ENCODE data around the gene ANAPC13. TPM values are rescaled to one million over a fixed set of nuclear protein-coding genes. Genes with fewer than 3 reads are reported as not detected.

ANAPC13 gene
- total RNA-seq, 2 experiments from 2014 or later = 12.9 to 16.8 TPM

- H3K27ac ChIP-seq (ENCODE audit: low read depth in 1 of 2, low read length in 2 of 2) = no peak overlapping the region
- Mint-ChIP-seq H3K27ac (no peak overlapping the region), H3K4me3 (no peak overlapping the region), H3K36me3 (ENCODE audit: low read depth) (no peaks in the 10 kb centered on the region), H3K9me3 (no peaks in the 10 kb centered on the region), H3K4me1 (ENCODE audit: low read depth) (no peaks in the 10 kb centered on the region), H3K27me3 (peaks cover 29% of the 10 kb centered on the region)
- no peaks in the 10 kb centered on the region for H3K36me3 ChIP-seq (ENCODE audit: insufficient read depth, low read length)
- ATAC-seq (ENCODE audit: poor library complexity) (no peak), DNase-seq (no peak)
- H3K4me3 ChIP-seq (ENCODE audit: low read length) = no peak overlapping the region
- H3K4me1 ChIP-seq (ENCODE audit: insufficient read depth, low read length) = no peaks in the 10 kb centered on the region
- POLR2A ChIA-PET = no interaction called here
- CTCF ChIA-PET = no interaction called here
- intact Hi-C loops (cut with DNase I, micrococcal nuclease) = no loop called here
- H3K9me3 ChIP-seq (ENCODE audit: control insufficient read depth in 1 of 2, insufficient read depth in 1 of 2, low read length in 2 of 2) = peaks cover 5 to 13% of the 10 kb centered on the region in 2 experiments
- peaks cover 0 to 11% of the 10 kb centered on the region in 2 experiments for H3K27me3 ChIP-seq (ENCODE audit: control insufficient read depth in 1 of 2, insufficient read depth in 2 of 2, low read length in 2 of 2)
- no peak for TF ChIP-seq CTCF (IDR thresholded peaks at IDR 0.05)
Observed at GRCh38 chr3:134447351-134447750, 38.4 kb downstream of the ANAPC13 start.

GRCh38 chr3:134446800-134447199, 39.0 kb downstream of the ANAPC13 start:
- Histone ChIP-seq H3K4me3 (ENCODE audit: low read length) (no peak overlapping the region), H3K36me3 (ENCODE audit: insufficient read depth, low read length) (no peaks in the 10 kb centered on the region), H3K4me1 (ENCODE audit: insufficient read depth, low read length) (no peaks in the 10 kb centered on the region), H3K27me3 (ENCODE audit: control insufficient read depth in 1 of 2, insufficient read depth in 2 of 2, low read length in 2 of 2) (peaks cover 0 to 11% of the 10 kb centered on the region in 2 experiments), H3K27ac (ENCODE audit: low read depth in 1 of 2, low read length in 2 of 2) (no peak overlapping the region), H3K9me3 (ENCODE audit: control insufficient read depth in 1 of 2, insufficient read depth in 1 of 2, low read length in 2 of 2) (peaks cover 5 to 13% of the 10 kb centered on the region in 2 experiments)
- TF ChIP-seq CTCF (IDR thresholded peaks at IDR 0.05) = no peak
- CTCF ChIA-PET = no interaction called here
- no peaks in the 10 kb centered on the region for H3K4me1 Mint-ChIP-seq (ENCODE audit: low read depth)
- H3K9me3 Mint-ChIP-seq = no peaks in the 10 kb centered on the region
- ATAC-seq (ENCODE audit: poor library complexity) (no peak), DNase-seq (no peak)
- no peak overlapping the region for H3K27ac Mint-ChIP-seq
- H3K27me3 Mint-ChIP-seq = peaks cover 34% of the 10 kb centered on the region
- H3K4me3 Mint-ChIP-seq = no peak overlapping the region
- intact Hi-C loops (cut with DNase I, micrococcal nuclease) = no loop called here
- H3K36me3 Mint-ChIP-seq (ENCODE audit: low read depth) = no peaks in the 10 kb centered on the region
- POLR2A ChIA-PET = no interaction called here

GRCh38 chr3:134445636-134446035, 40.1 kb downstream of the ANAPC13 start:
- no peaks in the 10 kb centered on the region for H3K36me3 Mint-ChIP-seq (ENCODE audit: low read depth)
- no peak for ATAC-seq (ENCODE audit: poor library complexity)
- no peak overlapping the region for H3K4me3 Mint-ChIP-seq
- no peak for TF ChIP-seq CTCF (IDR thresholded peaks at IDR 0.05)
- no peak overlapping the region for H3K27ac ChIP-seq (ENCODE audit: low read depth in 1 of 2, low read length in 2 of 2)
- CTCF ChIA-PET = no interaction called here
- H3K4me1 Mint-ChIP-seq (ENCODE audit: low read depth) = no peaks in the 10 kb centered on the region
- H3K9me3 Mint-ChIP-seq = no peaks in the 10 kb centered on the region
- DNase-seq = no peak
- H3K9me3 ChIP-seq (ENCODE audit: control insufficient read depth in 1 of 2, insufficient read depth in 1 of 2, low read length in 2 of 2) = peaks cover 5 to 13% of the 10 kb centered on the region in 2 experiments
- H3K4me1 ChIP-seq (ENCODE audit: insufficient read depth, low read length) = no peaks in the 10 kb centered on the region
- H3K27me3 ChIP-seq (ENCODE audit: control insufficient read depth in 1 of 2, insufficient read depth in 2 of 2, low read length in 2 of 2) = peaks cover 0 to 11% of the 10 kb centered on the region in 2 experiments
- no peaks in the 10 kb centered on the region for H3K36me3 ChIP-seq (ENCODE audit: insufficient read depth, low read length)
- POLR2A ChIA-PET = no interaction called here
- no peak overlapping the region for H3K4me3 ChIP-seq (ENCODE audit: low read length)
- H3K27ac Mint-ChIP-seq = no peak overlapping the region
- H3K27me3 Mint-ChIP-seq = peaks cover 29% of the 10 kb centered on the region
- intact Hi-C loops (cut with DNase I, micrococcal nuclease) = no loop called here

All from CD4-positive, alpha-beta T cell (primary cell).